ENCODE results near the gene RBSN.

RBSN gene

DNA sequence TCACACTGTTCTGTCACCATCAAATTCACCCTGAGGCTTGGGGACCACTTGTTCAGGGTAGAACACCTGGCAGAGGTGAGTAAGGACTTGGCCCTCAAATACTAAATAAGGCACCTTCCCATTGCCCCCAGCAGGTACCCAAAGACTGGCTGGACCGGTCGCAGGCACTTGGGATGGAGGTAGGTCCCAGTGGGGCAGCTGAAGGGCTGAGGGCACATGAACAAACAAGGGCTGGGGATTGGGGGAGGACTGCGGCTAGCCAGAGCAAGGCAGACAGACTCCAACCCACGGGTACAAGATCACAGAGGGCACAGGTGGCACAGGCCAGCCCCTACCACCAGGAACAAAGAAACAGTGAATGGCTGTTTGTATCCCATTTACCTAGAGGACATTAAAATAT lies 35.7 kb downstream of the RBSN start:
- H3K9me3 ChIP-seq (ENCODE audit: control insufficient read depth in 2 of 2, low read length in 2 of 2): no peaks in the 10 kb centered on the region
- H3K4me1 ChIP-seq (ENCODE audit: control insufficient read depth, insufficient read depth, low read length): peaks cover 19% of the 10 kb centered on the region
- no peaks in the 10 kb centered on the region for H3K27me3 ChIP-seq (ENCODE audit: control insufficient read depth in 1 of 2, insufficient read depth in 2 of 2, low read length in 2 of 2)
- H3K27ac ChIP-seq (ENCODE audit: low read length): no peak overlapping the region
- peak overlapping the region; percentile 87 to 94 for H3K9ac ChIP-seq (ENCODE audit: low read length in 2 of 2)
- peak overlapping the region; percentile 79 to 96 for H3K4me3 ChIP-seq (ENCODE audit: low read length in 2 of 2)
- peaks cover 11 to 12% of the 10 kb centered on the region in 2 donors for H3K36me3 ChIP-seq (ENCODE audit: control insufficient read depth in 2 of 2, insufficient read depth in 2 of 2, low read length in 2 of 2)

DNA sequence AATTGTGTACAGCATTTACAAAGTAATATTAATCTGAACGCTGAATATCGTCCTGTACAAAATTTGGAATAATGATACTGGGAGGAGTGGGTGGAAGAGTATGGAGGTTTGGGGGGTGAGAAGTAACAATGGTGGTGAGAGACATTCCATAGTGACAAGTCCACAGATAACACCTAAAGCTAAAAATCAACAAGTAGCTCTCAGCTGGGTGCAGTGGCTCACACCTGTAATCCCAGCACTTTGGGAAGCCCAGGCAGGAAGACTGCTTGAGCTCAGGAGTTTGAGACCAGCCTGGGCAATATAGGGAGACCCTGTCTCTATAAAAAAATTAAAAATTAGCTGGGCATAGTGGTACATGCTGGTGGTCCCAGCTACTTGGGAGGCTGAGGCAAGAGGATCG lies 38.9 kb downstream of the RBSN start:
- Histone ChIP-seq H3K27ac (ENCODE audit: low read length) (no peak overlapping the region), H3K9ac (ENCODE audit: low read length in 2 of 2) (no peak overlapping the region), H3K27me3 (ENCODE audit: control insufficient read depth in 1 of 2, insufficient read depth in 2 of 2, low read length in 2 of 2) (no peaks in the 10 kb centered on the region), H3K9me3 (ENCODE audit: control insufficient read depth in 2 of 2, low read length in 2 of 2) (no peaks in the 10 kb centered on the region), H3K36me3 (ENCODE audit: control insufficient read depth in 2 of 2, insufficient read depth in 2 of 2, low read length in 2 of 2) (peaks cover 22% of the 10 kb centered on the region in 2 donors), H3K4me1 (ENCODE audit: control insufficient read depth, insufficient read depth, low read length) (peaks cover 15% of the 10 kb centered on the region), H3K4me3 (ENCODE audit: low read length in 2 of 2) (no peak overlapping the region)

DNA sequence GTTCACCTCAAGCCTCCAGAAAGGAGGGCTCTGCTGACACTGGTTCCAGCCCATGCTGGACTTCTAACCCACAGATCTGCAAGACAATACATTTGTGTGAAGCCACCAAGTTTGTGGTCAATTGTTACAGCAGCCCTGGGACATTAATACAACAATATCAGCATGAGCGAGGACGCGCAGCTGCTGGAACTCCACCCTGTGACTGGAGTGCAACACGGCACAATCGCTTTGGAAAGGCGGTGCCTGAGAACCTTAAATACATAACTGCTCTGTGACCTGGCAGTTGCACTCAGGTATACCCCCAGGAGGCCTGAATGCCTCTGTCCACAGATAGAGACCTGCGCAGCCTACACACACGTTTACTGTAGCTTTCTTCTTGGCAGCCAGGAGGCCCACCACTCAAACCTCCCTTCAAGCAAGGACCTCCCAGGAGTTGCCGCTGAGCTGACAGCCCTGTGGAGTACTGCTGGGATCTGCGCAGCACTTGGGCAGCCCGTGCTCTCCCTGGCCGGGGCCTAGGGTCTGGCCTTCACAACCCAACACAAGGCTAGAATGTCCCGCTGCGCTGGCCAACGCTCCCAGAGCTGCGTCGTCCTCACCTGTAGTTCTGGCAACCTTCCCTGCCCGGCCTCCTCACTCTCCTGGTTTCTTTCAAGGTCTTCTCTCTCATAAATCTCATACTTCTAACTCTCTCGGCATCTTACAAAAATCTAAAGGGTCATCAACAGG lies 42.1 kb downstream of the RBSN start:
- no peaks in the 10 kb centered on the region for H3K4me1 ChIP-seq (ENCODE audit: control insufficient read depth, insufficient read depth, low read length)
- no peaks in the 10 kb centered on the region for H3K9me3 ChIP-seq (ENCODE audit: control insufficient read depth in 2 of 2, low read length in 2 of 2)
- no peak overlapping the region for H3K27ac ChIP-seq (ENCODE audit: low read length)
- no peak overlapping the region for H3K4me3 ChIP-seq (ENCODE audit: low read length in 2 of 2)
- H3K36me3 ChIP-seq (ENCODE audit: control insufficient read depth in 2 of 2, insufficient read depth in 2 of 2, low read length in 2 of 2): peaks cover 36% of the 10 kb centered on the region in 2 donors
- no peak overlapping the region for H3K9ac ChIP-seq (ENCODE audit: low read length in 2 of 2)
- H3K27me3 ChIP-seq (ENCODE audit: control insufficient read depth in 1 of 2, insufficient read depth in 2 of 2, low read length in 2 of 2): no peaks in the 10 kb centered on the region

DNA sequence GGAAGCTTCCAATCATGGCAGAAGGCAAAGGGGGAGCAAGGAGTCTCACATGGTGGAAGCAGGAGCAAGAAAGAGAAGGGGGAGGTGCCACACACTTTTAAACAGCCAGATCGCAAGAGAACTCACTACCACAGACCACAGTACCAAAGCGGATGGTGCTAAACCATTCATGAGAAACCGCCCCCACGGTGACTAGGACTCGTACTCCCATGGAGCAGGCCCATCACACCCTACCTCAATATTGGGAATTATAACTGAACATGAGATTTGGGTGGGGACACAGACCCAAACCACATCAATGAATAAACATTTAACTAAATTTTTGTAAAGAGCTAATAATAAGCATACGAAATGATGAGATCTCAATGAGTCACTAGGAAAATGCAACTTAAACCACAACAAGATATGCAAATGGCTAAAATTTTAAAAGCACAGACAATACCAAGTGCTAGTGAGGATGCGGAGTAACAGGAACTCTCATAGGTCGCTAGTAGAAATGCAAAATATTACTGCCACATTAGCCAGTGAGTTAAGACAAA lies 43.9 kb downstream of the RBSN start:
- Histone ChIP-seq H3K4me1 (ENCODE audit: control insufficient read depth, insufficient read depth, low read length) (no peaks in the 10 kb centered on the region), H3K4me3 (ENCODE audit: low read length in 2 of 2) (no peak overlapping the region)

DNA sequence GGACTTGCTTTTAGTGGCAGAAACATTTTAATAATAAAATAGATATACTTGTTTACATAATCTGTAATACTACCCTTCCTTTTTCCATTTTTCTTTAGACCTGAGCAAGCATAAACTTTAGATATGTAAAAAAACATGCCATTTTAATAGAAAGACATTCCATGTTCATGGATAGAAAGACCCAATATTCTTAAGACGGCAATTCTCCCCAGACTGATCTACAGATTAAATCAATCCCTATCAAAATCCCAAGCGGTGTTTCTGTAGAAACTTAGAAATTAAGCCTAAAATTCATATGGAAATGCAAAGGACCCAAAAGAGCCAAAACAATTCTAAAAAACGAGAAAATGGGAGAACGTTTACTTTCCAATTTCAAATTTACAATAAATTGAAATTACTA lies 45.4 kb downstream of the RBSN start:
- Histone ChIP-seq H3K27me3 (ENCODE audit: control insufficient read depth in 1 of 2, insufficient read depth in 2 of 2, low read length in 2 of 2) (no peaks in the 10 kb centered on the region), H3K9ac (ENCODE audit: low read length in 2 of 2) (no peak overlapping the region), H3K4me1 (ENCODE audit: control insufficient read depth, insufficient read depth, low read length) (no peaks in the 10 kb centered on the region), H3K36me3 (ENCODE audit: control insufficient read depth in 2 of 2, insufficient read depth in 2 of 2, low read length in 2 of 2) (peaks cover 51 to 52% of the 10 kb centered on the region in 2 donors), H3K27ac (ENCODE audit: low read length) (no peak overlapping the region), H3K9me3 (ENCODE audit: control insufficient read depth in 2 of 2, low read length in 2 of 2) (no peaks in the 10 kb centered on the region), H3K4me3 (ENCODE audit: low read length in 2 of 2) (no peak overlapping the region)

More for the DNA sequence above, 43.9 kb downstream of the RBSN start:
- H3K27ac ChIP-seq (ENCODE audit: low read length): no peak overlapping the region
- no peak overlapping the region for H3K9ac ChIP-seq (ENCODE audit: low read length in 2 of 2)
- no peaks in the 10 kb centered on the region for H3K9me3 ChIP-seq (ENCODE audit: control insufficient read depth in 2 of 2, low read length in 2 of 2)
- H3K27me3 ChIP-seq (ENCODE audit: control insufficient read depth in 1 of 2, insufficient read depth in 2 of 2, low read length in 2 of 2): no peaks in the 10 kb centered on the region
- peaks cover 46% of the 10 kb centered on the region in 2 donors for H3K36me3 ChIP-seq (ENCODE audit: control insufficient read depth in 2 of 2, insufficient read depth in 2 of 2, low read length in 2 of 2)

DNA sequence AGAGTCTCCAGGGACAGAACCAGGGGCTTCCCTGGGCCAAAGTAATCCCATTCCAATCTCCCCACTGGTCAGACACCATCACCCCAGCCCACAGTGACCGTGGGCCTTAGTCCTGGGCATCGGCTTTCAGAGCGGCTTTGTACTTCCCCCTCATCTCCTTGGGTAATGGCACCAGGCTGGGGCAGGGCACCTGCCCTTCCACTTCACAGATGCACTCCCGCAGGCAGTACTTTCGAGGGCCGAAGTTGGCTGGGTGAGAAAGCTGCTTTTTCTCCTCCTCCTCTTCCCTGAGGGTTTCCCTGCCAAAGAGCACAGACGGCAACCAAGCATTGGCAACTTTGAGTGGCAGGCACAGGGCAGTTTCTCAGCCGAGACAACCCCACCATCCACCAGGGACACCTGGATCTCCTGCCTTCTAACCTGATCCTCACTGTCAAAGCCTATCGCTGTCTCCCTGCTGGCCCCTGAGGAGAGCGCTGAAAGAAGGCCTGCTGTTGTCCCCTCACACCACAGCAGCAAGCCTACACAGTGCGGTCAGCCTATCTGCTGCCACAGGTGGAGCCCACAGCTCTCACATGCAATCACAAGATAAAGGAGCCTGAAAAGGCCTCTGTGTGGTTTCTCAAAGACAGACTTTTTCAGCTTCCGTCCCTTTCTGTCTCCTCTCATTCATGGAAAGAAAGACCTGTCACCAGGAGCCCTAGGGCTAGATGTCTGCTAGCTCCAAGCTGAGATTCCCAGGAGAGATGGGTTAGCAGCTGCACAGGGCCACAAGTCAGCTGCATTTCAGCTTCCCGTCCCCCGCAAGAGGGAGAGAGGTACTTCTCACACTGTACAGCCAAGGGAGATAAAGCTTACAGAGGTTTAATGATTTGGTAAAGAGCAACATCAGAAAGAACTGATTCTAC lies 46.4 kb downstream of the RBSN start:
- H3K4me3 ChIP-seq (ENCODE audit: low read length in 2 of 2): no peak overlapping the region
- no peaks in the 10 kb centered on the region for H3K27me3 ChIP-seq (ENCODE audit: control insufficient read depth in 1 of 2, insufficient read depth in 2 of 2, low read length in 2 of 2)
- H3K4me1 ChIP-seq (ENCODE audit: control insufficient read depth, insufficient read depth, low read length): no peaks in the 10 kb centered on the region
- no peak overlapping the region for H3K9ac ChIP-seq (ENCODE audit: low read length in 2 of 2)
- no peaks in the 10 kb centered on the region for H3K9me3 ChIP-seq (ENCODE audit: control insufficient read depth in 2 of 2, low read length in 2 of 2)
- no peak overlapping the region for H3K27ac ChIP-seq (ENCODE audit: low read length)
- H3K36me3 ChIP-seq (ENCODE audit: control insufficient read depth in 2 of 2, insufficient read depth in 2 of 2, low read length in 2 of 2): peaks cover 48 to 52% of the 10 kb centered on the region in 2 donors

DNA sequence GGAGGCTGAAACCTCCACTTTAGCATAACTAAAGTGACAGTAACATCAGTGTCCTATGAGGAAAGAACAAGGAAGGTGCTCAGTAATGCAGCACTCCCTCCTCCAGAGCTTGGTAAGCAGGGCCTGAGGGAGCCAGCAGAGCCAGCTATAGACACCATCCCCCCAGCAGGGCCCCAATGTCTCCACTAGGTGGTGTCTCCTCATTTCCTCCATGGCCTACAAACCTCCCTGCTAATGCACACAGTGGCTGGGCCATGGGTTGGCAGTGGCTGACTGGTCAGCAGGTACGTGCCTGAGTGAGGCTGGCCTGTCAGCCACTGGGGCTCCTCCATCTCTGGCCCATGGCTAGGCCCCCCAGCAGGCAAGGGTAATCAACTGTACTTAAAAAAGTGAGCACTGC lies 47.4 kb downstream of the RBSN start:
- Histone ChIP-seq H3K9ac (ENCODE audit: low read length in 2 of 2) (peak overlapping the region in 1 of 2 donors; percentile 21), H3K27ac (ENCODE audit: low read length) (no peak overlapping the region), H3K36me3 (ENCODE audit: control insufficient read depth in 2 of 2, insufficient read depth in 2 of 2, low read length in 2 of 2) (peaks cover 45 to 54% of the 10 kb centered on the region in 2 donors), H3K4me1 (ENCODE audit: control insufficient read depth, insufficient read depth, low read length) (no peaks in the 10 kb centered on the region), H3K9me3 (ENCODE audit: control insufficient read depth in 2 of 2, low read length in 2 of 2) (no peaks in the 10 kb centered on the region), H3K27me3 (ENCODE audit: control insufficient read depth in 1 of 2, insufficient read depth in 2 of 2, low read length in 2 of 2) (no peaks in the 10 kb centered on the region), H3K4me3 (ENCODE audit: low read length in 2 of 2) (no peak overlapping the region)

DNA sequence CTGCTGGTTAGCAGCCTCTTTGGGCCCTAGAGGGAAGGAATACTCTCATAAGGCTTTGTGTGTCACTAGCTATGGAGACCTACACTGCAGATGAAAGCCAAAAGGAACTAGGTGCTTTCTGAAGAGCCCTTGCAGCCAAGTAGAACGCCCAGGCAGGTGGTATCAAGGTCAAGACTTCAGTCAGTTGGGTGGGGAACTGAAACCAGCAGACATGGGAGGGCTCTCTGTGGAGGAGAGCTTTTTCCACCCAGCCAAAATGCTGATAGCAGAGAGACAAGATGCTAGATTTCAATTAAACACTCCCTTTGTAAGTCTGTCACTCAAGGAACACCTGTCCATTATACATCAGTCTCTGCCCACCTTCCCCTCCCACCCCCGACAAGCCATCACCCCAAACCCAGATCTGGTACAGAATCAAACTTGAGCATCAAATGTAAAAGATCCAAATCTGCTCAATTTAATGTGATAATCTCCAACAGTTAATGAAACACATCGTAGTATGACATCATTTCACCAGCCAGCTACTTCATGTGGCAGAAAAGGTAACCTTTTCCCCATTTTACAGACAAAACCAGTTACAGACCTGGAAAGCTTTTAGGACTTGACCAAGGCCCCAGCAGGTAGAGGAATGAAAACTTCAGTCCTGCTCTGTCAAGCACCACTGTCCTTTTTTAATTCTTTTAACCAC lies 48.4 kb downstream of the RBSN start:
- H3K27ac ChIP-seq (ENCODE audit: low read length): no peak overlapping the region
- H3K9me3 ChIP-seq (ENCODE audit: control insufficient read depth in 2 of 2, low read length in 2 of 2): no peaks in the 10 kb centered on the region
- H3K27me3 ChIP-seq (ENCODE audit: control insufficient read depth in 1 of 2, insufficient read depth in 2 of 2, low read length in 2 of 2): no peaks in the 10 kb centered on the region
- no peak overlapping the region for H3K4me3 ChIP-seq (ENCODE audit: low read length in 2 of 2)
- H3K4me1 ChIP-seq (ENCODE audit: control insufficient read depth, insufficient read depth, low read length): no peaks in the 10 kb centered on the region
- no peak overlapping the region for H3K9ac ChIP-seq (ENCODE audit: low read length in 2 of 2)
- peaks cover 49 to 60% of the 10 kb centered on the region in 2 donors for H3K36me3 ChIP-seq (ENCODE audit: control insufficient read depth in 2 of 2, insufficient read depth in 2 of 2, low read length in 2 of 2)

DNA sequence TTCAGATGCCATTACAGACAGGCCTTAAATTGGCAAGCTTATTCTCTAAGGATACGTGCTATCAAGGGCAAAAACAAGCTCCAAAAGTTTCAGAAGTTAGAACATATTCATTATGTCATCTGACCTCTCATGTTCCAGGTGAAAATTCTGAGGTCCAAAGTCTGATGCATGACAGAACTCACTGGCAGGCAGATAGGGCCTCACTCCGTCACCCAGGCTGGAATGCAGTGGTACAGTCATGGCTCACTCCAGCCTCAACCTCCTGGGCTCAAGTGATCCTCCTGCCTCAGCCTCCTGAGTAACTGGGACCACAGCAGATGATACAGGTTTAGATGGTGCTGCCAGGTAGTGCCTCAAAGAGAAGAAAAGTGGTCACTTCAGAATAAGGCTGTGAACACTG lies 49.4 kb downstream of the RBSN start:
- H3K36me3 ChIP-seq (ENCODE audit: control insufficient read depth in 2 of 2, insufficient read depth in 2 of 2, low read length in 2 of 2): peaks cover 53 to 64% of the 10 kb centered on the region in 2 donors
- H3K4me1 ChIP-seq (ENCODE audit: control insufficient read depth, insufficient read depth, low read length): no peaks in the 10 kb centered on the region
- no peaks in the 10 kb centered on the region for H3K9me3 ChIP-seq (ENCODE audit: control insufficient read depth in 2 of 2, low read length in 2 of 2)
- no peak overlapping the region for H3K27ac ChIP-seq (ENCODE audit: low read length)
- H3K27me3 ChIP-seq (ENCODE audit: control insufficient read depth in 1 of 2, insufficient read depth in 2 of 2, low read length in 2 of 2): no peaks in the 10 kb centered on the region
- no peak overlapping the region for H3K9ac ChIP-seq (ENCODE audit: low read length in 2 of 2)
- H3K4me3 ChIP-seq (ENCODE audit: low read length in 2 of 2): no peak overlapping the region

DNA sequence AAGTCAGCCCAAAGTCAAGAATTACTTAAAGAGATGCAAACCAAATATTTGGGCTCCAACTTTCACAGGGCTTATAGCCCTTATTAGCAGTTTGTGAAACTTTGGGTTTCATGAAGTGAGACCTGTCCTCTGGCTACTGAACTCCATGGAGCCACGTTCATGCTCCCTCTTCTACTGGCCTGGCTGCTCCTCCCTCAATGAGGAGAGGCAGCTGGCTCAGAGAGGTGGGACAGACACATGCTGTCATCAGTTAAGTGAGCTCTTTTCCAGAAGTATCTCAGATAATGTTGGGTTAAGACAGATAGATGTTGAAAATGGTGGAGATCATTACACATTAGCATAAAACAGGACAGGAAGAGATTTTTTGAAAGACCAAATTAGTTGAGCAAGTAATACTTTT lies 53.3 kb downstream of the RBSN start:
- H3K9me3 ChIP-seq (ENCODE audit: control insufficient read depth in 2 of 2, low read length in 2 of 2): no peaks in the 10 kb centered on the region
- H3K36me3 ChIP-seq (ENCODE audit: control insufficient read depth in 2 of 2, insufficient read depth in 2 of 2, low read length in 2 of 2): peaks cover 59 to 73% of the 10 kb centered on the region in 2 donors
- peaks cover 2% of the 10 kb centered on the region for H3K4me1 ChIP-seq (ENCODE audit: control insufficient read depth, insufficient read depth, low read length)
- H3K27ac ChIP-seq (ENCODE audit: low read length): no peak overlapping the region
- H3K4me3 ChIP-seq (ENCODE audit: low read length in 2 of 2): no peak overlapping the region
- H3K27me3 ChIP-seq (ENCODE audit: control insufficient read depth in 1 of 2, insufficient read depth in 2 of 2, low read length in 2 of 2): no peaks in the 10 kb centered on the region
- H3K9ac ChIP-seq (ENCODE audit: low read length in 2 of 2): no peak overlapping the region
